ENCODE results near the gene TOMM7.
"Not testable (repeated sequence)": the region's sequence is repeated elsewhere in the genome, so short reads cannot be mapped to it uniquely, and the experiment has no call there.

TOMM7 gene

GRCh38 chr7:22853138-22853537 is 30.5 kb upstream of the TOMM7 start:
- DNase-seq = no peak

- DNase-seq = no peak
These were observed 28.5 kb upstream of the TOMM7 start for GRCh38 chr7:22851145-22851544.

- DNase-seq = not testable (repeated sequence)
These were observed 27.7 kb upstream of the TOMM7 start for GRCh38 chr7:22850394-22850793.

GRCh38 chr7:22849662-22850061 is 27.0 kb upstream of the TOMM7 start:
- DNase-seq = no peak

- DNase-seq = no peak
These were observed 26.5 kb upstream of the TOMM7 start for GRCh38 chr7:22849172-22849571.

GRCh38 chr7:22846961-22847360 is 24.3 kb upstream of the TOMM7 start:
- no peak for DNase-seq

GRCh38 chr7:22845221-22845834 is 22.7 kb upstream of the TOMM7 start:
- no peak for DNase-seq

GRCh38 chr7:22843681-22844309 is 21.1 kb upstream of the TOMM7 start:
- DNase-seq = no peak

GRCh38 chr7:22842973-22843372 is 20.3 kb upstream of the TOMM7 start:
- no peak for DNase-seq

GRCh38 chr7:22842383-22842941 is 19.8 kb upstream of the TOMM7 start:
- no peak for DNase-seq

- no peak for DNase-seq
These were observed 19.3 kb upstream of the TOMM7 start for GRCh38 chr7:22841954-22842353.

- no peak for DNase-seq
These were observed 14.7 kb upstream of the TOMM7 start for GRCh38 chr7:22837308-22837707.

- not testable (repeated sequence) for DNase-seq
These were observed 13.9 kb upstream of the TOMM7 start for GRCh38 chr7:22836506-22836905.

- DNase-seq = no peak
These were observed 11.3 kb upstream of the TOMM7 start for GRCh38 chr7:22833957-22834356.

GRCh38 chr7:22833113-22833855 is 10.6 kb upstream of the TOMM7 start:
- DNase-seq = no peak

GRCh38 chr7:22832401-22832800 is 9.8 kb upstream of the TOMM7 start:
- DNase-seq = no peak

- no peak for DNase-seq
These were observed 9.1 kb upstream of the TOMM7 start for GRCh38 chr7:22831602-22832305.

- no peak for DNase-seq
These were observed 4.9 kb upstream of the TOMM7 start for GRCh38 chr7:22827563-22827962.

- DNase-seq = no peak
These were observed 3.9 kb upstream of the TOMM7 start for GRCh38 chr7:22826593-22826992.

GRCh38 chr7:22824760-22825159 is 2.1 kb upstream of the TOMM7 start:
- DNase-seq = no peak

GRCh38 chr7:22823142-22823497 is 471 bp upstream of the TOMM7 start:
- DNase-seq = no peak

GRCh38 chr7:22821702-22822485 is 755 bp downstream of the TOMM7 start:
- peak; percentile 46 for DNase-seq

- no peak for DNase-seq
These were observed 3.2 kb downstream of the TOMM7 start for GRCh38 chr7:22819476-22819875.
